Thyroid gland (tissue), 4 donors: Measurements from ENCODE around the gene PKM.

ENCODE experiments used
- CTCF ChIP-seq, 6 experiments: fragments of 200-600 bp in 3 of 6; fragments of 450-650 bp in 3 of 6; sonication (generic) in 3 of 6; IDR thresholded peaks; one replicate each; pipeline ENCODE4 v1.5.1; 2016 to 2019; ENCODE audit warnings: antibody characterized with exemption in 6 of 6, mild to moderate bottlenecking in 2 of 6, inconsistent platforms in 1 of 6, moderate library complexity in 1 of 6
- POLR2A ChIP-seq, 2 donors: fragments of 450-650 bp; IDR thresholded peaks; one replicate each; pipeline ENCODE4 v1.6.1; 2017; ENCODE audit warnings: antibody characterized with exemption in 2 of 2, mild to moderate bottlenecking in 2 of 2, moderate library complexity in 1 of 2

- TF ChIP-seq CTCF (IDR thresholded peaks at IDR 0.05) (no peak), POLR2A (IDR thresholded peaks at IDR 0.05) (no peak)
These were observed 24.9 kb downstream of the PKM start for GRCh38 chr15:72205896-72206676.
